NCI-H510A (cell line): ENCODE data around the gene VGF.
"Not testable (repeated sequence)": the region's sequence is repeated elsewhere in the genome, so short reads cannot be mapped to it uniquely, and the experiment has no call there.

ENCODE experiments used
- DNase-seq: peaks from one replicate; lab custom pipeline; 2025; lab: John Stamatoyannopoulos, UW

Gene VGF

DNA sequence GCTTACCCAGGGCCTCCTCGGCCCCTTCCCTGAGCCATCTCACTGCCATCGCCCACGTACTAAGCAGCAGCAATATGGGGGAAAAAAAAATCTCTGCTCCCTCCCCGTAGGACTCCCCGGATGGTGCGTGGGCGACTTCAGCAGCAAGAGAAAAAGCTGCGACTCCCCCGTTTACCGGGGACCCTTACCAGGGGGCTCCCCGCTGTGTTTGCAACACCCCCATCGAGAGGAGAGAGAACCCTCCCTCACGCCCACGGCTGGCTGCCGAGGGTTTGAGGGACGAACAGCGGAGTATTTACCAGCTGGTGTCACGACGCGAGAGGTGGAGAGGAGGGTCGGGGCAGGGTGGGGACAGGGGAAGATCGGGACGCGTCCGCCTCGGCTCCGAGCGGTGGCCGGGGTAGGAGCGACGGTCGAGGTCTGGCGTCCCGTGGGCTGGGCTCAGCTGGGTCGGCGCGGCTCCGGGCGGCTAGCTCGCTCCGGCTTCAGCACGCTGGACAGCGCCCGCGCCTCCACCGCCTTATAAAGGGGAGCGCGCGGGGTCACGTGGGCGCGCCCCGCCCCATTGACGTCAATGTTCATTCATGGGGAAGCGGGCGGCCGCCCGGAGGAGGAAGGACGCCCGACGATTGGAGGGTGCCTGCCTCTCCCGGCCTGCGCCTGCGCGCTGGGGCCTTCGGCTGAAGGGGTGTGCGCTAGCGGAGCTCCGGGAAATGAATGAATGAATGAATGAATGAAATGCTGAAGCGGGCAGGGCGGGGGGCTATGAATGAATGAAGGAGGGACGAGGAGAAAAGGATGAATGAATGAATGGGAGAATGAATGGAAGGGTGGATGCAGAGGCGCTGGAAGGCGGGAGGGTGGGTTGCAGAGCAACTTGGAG, at the start of gene VGF:
Gene VGF (minus strand): TSS at position 495 of the 883 bp plus-strand sequence. CDS start 726 bp downstream, outside the sequence.
- peak; percentile 82 for DNase-seq

DNA sequence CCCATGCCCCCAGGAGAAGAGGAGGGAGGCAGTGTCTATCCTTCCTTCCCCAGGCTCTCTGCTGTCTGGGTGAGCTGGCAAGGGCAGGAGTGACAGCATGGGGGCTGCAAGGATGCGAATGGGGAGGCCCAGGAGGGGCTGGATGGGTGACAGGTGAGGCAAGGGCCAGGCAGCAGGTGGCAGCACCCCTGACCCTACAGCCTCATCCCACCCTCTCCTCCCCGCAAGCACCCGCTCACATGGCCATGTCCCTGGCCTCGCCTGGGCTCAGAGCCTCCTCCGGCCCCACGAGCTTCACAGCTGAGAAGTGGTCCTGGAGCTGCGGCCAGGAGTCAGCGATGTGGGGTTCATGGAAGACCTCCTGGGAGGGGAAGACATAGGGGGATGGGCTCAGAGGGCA, 46.6 kb upstream of the VGF start:
- no peak for DNase-seq

DNA sequence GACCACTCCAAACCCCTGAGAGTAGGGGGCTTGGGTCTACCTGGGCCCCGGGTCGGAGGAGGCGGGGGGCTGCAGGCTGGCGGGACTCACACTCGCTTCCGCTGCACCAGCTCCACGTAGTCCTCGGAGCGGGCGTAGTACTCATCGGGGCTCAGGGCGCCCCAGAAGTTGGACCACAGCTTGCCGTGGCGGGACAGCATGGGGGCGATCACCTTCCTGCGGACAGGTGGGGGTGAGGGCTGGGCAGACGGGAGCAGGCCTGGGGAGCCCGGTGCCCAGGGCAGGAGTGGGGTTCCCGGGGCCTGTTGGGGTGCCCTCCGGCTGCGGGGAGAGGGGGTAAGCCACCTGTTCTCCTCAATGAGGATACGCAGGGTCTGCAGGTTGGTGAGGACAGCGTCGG, 46.1 kb upstream of the VGF start:
- DNase-seq: no peak

DNA sequence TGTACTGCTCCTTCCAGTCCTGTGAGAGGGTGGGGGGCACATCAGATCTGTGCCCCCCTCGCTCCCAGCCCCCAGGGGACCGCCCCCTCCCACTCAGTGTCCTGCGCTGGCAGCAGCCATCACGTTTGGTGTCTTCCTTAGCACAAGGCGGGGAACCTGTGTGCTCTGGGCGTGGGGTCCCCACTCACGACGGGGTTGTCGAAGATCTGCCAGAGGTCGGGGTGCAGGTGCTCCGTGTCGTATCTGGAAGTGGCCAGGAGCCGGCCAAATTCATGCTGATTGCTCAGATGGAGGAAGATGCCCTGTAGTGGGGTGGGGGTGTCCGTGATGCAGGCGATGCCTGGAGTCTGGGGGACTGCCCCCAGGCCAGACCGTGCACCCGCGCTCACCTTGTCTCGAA, 44.8 kb upstream of the VGF start:
- no peak for DNase-seq

DNA sequence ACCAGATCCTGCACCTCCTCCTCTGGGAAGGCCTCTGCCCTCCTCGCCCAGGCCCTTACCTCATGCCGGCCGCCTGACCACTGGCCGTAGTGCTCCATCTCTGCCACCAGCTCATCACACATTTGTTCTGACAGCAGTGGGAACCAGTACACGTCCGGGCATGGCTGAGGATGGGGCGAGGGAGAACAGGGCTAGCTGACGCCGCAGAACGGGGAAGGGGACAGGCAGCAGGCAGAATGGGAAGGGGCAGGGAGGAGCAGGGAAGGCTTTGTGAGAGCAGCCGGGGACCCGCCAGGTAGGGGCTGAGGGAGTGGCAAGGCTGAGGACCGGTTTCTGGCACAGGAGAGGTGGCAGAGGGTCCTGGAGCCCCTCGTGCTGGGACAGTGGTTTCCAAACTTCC, 43.4 kb upstream of the VGF start:
- no peak for DNase-seq

DNA sequence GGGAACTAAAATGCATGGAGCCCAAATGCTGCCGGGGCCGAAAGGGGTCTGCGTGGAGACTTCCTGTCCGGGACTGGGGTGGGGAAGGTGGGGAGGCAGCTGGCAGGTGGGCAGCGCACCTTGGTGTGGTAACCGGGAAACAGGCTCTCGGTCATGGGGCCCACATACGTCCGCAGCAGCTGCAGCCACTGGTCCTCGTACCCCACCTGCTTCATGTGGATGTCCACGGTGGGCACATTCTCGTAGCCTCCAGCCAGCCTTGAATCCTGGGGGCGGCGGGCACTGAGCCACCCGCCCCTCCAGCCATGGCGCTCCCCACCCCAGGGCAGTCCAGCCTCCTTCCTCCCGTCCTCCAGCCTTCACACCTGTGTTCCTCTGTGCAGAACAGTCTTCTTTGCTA, 42.1 kb upstream of the VGF start:
- no peak for DNase-seq

DNA sequence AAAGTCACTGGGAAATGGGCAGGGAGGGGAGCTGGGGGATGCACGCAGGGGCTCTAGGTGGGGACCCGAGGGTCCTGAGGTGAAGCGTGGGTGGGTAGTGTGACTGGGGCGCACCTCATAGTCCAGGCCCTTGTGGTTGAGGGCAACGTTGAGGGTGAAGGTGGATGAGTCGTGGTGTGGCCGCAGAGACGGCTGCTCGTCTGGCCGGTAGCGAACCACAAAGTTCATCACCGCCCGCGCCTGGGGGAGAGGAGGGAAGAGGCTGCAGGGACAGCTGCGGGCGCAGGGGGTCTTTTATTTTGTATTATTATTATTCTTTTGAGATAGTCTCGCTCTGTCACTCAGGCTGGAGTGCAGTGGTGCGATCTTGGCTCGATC, 41.3 kb upstream of the VGF start:
- DNase-seq: no peak

DNA sequence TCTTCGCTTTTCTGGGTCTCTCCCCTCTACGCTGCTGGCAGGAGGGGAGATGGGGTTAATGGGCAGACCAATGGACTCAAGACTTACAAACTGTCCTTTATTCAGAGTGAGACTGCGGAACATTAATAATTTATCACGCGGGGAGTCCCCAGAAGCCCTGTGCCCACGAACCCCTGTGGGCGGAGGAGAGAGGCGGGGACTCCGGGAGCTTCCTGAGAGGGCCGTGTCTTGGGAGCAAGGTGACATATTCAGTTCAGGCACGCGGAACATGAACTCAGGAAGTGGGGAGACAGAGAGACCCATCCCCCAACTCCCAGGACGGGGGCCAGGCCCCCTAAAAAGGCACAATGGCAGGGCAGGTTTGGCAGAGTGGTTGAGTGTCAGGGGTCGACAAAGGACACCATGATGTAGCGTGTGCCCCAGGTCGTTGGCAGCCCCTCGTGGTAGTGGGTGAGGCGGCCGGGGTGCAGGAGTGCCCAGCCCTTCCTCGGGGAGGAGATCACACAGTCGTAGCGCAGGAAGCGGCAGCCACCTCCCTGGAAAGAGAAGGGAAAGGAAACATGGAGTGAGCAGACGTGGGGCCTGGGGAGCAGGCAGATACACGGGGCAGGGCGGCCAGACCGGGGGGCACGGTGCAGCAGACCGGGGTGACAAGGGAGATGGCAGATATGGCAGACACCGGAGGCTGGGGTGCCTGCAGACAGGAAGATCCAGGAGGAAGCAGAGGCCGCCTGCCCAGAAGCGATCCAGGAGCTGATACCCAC, 40.7 kb upstream of the VGF start:
- no peak for DNase-seq

DNA sequence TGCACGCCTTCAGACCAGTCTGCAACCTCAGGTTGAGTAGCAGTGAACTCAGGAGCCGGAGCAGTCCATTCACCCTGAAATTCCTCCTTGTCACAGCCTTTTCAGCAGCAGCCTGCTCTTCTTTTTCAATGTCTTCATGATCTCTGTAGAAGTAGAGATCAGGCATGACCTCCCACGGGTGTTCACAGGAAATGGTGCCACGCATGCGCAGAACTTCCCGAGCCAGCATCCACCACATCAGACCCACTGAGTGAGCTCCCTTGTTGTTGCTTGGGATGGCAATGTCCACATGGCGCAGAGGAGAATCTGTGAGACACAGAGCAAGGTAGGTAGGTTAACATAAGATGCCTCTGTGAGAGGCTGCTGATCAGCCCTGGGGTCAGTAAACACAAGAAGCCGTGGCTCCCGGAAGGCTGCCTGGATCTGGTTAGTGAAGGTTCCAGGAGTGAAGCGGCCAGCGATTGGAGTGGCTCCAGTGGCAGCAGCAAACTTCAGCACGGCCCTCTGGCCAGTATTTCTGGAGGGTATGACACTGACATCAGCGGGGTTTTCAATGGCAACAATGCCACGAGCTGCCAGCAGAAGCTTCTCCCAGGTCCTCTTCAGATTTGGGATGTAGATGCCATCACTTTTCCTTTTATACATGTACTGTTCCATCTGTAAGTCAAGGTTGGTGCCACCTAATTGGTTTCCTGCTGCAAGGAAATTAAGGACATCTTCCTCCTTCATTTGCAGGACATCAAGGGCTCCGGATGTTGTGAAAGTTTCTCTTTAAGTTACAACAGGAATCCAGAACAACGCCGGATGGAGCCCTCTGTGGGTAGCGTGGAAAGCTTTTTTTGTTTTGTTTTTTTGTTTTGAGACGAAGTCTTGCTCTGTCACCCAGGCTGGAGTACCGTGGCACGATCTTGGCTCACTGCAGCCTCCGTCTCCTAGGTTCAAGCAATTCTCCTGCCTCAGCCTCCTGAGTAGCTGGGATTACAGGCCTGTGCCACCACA, 38.7 kb upstream of the VGF start:
- not testable (repeated sequence) for DNase-seq

DNA sequence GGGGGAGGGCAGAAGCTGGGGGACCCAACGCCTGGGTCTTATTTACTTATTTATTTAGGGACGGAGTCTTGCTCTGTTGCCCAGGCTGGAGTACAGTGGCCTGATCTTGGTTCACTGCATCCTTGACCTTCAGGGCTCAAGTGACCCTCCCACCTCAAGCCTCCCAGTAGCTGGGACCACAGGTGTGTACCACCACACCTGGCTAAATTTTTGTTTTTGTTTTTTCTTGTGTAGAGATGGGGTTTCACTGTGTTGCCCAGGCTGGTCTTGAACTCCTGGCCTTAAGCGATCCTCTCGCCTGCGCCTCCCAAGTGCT, 37.2 kb upstream of the VGF start:
- no peak for DNase-seq

DNA sequence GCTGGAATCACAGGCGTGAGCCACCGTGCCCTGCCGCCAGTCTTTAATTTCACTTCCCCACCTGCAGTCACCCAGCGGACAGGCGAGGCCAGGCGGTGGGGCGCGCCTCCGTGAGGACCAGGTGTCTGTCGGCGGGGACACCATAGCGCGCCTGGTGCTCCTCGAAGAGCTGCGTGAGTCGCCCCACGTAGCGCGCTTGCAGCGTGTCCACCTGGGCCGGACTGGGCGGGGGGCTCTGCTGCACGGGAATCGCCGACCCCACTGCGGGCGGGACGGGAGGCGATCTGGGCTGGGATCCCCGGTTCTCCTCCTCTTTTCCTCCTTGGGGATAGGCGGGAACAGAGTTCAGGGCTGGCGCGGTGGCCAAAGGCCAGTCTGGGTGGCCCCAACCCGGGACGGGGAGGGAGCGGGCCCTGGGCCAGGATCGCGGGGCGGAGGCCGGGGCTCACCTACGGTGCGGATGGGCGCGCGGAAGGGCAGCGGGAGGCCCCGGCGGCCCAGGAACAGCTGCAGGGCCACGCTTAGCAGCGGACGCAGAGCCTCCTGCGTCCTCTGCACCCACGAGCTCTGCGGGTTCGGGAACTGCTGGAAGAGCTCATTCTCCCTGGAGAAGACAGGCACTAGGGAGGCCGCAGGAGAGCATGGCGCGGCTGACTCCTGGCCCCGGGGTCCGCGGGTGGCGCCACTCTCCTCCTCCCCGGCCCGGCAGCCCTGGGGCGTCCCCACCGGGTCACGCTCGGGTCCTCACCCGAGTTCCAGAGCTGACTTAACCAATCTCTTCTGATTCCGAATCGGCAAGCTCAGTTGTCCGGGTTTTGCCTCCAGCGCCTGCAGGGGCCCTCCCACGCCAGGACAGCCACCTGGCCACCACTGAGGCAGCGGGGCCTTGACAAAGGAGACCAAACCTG, 36.6 kb upstream of the VGF start:
- DNase-seq: no peak

DNA sequence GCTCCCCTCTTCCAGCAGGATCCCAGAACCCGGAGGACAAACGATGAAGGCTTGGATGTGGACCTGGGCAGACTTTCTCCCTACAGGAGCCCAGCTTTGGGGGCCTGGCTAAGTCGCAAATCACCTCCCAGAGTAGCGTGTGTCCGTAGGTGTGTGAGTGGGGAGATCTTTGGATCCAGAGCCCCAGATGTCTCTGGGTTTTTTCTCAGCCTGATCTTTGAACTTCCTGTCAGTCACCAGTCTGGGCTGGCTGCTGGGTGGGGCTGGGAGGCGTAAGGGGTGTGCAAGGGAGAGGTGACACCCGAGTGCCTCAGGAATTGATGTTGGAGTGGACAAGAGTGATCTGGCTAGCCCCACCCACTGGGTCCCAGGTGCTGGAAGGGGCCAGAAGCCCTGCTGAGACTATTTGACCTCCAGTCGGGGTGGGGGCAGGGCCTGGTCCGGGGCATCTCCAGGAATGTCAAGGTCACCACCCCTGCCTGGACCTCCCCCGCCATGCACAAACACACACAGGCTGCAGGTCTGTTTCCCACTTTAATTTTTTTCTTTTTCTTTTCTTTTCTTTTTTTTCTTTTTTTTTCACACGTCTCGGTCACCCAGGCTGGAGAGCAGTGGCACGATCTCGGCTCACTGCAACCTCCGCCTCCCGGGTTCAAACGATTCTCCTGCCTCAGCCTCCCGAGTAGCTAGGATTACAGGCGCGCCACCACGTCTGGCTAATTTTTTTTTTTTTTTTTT, 35.7 kb upstream of the VGF start, which contains the start of gene MOGAT3:
Gene MOGAT3 (minus strand): TSS at position 175 of the 738 bp plus-strand sequence. CDS start 182 bp downstream, outside the sequence.
- DNase-seq: no peak

DNA sequence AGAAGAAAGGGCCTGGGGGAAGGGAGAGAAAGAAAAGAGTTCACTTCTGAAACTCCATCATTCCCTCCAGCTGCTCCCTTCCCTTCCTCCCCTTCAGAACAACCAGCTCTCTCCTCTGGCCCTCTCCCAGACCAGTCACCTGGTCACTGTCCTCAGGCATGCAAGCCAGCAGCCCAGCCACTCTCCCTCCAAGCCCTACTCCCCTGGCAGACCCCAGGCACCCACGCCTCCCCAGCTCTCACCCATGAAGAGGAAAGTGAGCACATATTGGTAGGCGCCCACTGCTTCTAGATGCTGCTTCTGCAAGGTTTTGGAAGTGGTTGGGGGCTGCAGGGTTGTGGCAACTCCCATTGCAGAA, 35.1 kb upstream of the VGF start:
- DNase-seq: no peak

DNA sequence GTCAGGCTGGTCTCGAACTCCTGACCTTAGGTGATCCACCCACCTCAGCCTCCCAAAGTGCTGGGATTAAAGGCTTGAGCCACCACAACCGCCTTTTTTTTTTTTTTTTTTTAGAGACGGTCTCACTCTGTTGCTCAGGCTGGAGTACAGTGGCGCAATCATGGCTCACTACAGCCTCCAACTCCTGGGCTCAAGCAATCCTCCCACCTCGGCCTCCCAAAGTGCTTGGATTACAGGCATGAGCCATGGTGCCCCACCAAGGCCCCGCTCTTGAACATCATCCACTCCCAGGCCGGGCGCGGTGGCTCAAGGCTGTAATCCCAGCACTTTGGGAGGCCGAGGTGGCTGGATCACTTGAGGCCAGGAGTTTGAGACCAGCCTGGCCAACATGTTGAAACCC, 34.2 kb upstream of the VGF start:
- DNase-seq: not testable (repeated sequence)

DNA sequence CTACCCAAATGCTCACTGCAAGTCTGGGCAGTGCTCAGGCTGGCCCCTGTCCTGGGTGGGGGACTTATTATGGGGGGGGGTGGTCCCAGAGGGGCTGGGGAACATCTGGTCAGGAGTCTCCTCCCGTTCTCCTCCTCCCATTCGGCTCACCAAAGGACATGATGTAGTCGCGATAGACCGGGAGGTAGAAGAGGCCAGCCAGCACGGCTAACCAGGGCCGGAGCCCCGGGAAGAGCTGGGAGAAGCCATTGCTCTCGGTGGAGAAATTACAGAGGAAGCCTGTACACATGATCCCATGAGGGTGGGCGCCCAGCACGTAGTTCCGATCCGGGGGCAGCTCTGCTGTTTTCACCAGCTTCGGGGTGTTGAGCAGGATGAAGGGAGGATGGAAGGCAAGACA, 33.1 kb upstream of the VGF start:
- DNase-seq: no peak

DNA sequence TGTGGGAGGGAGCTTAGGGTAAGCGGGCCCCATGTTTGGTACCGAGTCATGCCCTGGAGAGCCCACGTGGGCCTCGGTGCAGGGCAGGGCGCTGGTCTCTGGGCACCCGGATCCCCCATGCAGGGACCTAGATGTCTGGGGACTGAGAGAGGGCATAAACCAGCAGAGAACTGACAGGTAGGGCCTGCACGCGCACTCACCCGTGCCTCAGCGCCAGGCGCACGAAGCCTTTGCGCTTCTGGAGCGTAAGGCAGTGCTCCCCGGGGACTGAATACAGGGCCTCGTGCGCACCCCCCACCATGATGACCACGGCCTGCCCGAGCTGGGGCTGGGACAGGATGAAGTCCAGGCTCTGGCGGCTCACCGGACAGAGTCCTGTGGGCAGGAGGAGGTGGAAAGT, 32.6 kb upstream of the VGF start:
- no peak for DNase-seq

DNA sequence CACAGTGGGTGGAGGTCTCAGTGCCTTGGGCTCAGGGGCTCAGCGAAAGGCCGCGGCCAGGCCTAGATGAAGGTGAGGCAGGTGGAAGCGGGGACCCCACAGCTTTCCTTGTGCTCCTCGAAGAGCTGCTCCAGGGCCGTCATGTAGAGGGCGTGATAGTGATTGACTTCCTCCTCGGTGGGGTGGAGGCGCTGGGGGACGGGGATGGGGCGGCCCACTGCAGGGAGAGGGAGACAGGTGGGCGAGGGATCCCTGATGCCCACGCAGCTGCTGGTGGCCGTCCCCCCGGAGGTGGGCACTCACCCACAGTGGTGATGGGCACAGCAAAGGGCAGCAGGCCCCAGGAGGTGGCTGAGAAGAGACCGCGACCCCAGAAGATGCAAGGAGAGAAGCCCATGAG, 30.5 kb upstream of the VGF start:
- no peak for DNase-seq

DNA sequence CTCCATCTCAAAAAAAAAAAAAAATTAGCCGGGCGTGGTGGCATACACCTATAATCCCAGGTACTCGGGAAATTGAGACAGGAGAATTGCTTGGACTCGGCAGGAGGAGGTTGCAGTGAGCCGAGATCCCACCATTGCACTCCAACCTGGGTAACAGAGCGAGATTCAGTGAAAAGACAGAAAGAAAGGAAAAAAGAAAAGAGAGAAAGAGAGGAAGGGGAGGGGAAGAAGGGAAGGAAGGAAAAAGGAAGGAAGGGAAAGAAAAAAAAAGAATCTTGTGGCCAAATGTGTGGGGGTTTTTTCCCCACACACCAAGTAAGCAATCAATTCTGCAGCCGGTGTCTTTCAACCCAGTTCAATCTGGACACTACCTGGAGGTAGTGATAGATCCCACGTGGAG, 23.7 kb upstream of the VGF start:
- no peak for DNase-seq

DNA sequence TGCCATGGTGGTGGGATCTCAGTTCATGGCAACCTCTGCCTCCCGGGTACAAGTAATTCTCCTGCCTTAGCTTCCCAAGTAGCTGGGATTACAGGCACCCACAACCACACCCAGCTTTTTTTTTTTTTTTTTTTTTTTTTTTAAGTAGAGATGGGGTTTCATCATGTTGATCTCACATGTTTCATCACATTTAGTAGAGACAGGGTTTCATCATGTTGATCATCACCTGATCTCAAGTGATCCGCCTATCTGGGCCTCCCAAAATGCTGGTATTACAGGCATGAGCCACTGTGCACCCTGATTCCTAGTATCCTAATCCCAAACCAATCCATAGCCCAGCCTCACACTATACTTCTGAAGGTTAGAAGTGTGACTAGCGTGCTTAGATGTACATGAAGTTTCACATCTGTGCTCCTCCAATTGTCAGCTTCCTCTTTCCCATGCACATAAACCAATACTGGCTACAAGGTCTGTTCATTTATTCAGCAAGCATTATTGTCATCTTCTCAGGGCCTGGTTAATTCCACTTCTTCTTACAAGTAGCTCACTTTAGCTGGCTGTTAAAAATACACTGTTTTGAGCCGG, 21.6 kb upstream of the VGF start:
- DNase-seq: no peak

DNA sequence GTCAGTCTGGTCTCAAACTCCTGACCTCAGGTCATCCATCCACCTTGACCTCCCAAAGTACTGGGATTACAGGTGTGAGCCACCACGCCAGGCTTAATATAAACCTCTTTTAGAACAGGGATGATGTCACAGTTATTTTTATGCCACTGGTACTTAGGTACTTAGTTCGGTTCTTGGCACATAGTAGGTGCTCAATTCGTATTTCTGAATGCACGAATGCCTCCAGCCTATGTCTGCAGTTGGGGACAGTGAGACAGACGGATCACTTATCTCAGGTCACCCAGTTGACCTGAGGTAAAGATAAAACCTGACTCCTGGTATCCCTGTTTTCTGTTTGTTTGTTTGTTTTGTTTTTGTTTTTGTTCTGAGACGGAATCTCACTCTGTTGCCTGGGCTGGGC, 20.8 kb upstream of the VGF start:
- no peak for DNase-seq
